Measurements from ENCODE around the gene PNPLA7. TPM values are rescaled to one million over a fixed set of nuclear protein-coding genes. Genes with fewer than 3 reads are reported as not detected.

PNPLA7 gene
- total and polyA plus RNA-seq, 2 of the 4 experiments (the other 2 are of a cell fraction) = under 0.01 to 0.89 TPM

- in situ Hi-C loops (cut with MboI; ENCODE audit: low sequenced_read_pairs) (no loop called here), dilution Hi-C loops (cut with HindIII; ENCODE audit: low sequenced_read_pairs, unreplicated experiment) (no loop called here), intact Hi-C loops (cut with micrococcal nuclease) (no loop called here)
- H3K79me1 ChIP-seq (ENCODE audit: low read depth in 1 of 2, low read length in 2 of 2) = no peaks in the 10 kb centered on the region
- 94% methylated on average over 6 of the region's 16 CpGs; no CpG with 5 or more reads in 1 of the 2 experiments for WGBS, 2 experiments (ENCODE audit: extremely low coverage in 2 of 2, insufficient read length in 1 of 2)
- no peak overlapping the region for H2AK9ac ChIP-seq (replicated peaks; ENCODE audit: low read depth, low read length, poor library complexity)
- H4K91ac ChIP-seq (ENCODE audit: insufficient read depth, low read depth, low read length) = no peak overlapping the region
- H3K4me1 ChIP-seq (ENCODE audit: control insufficient read depth, insufficient read depth, low read length) = no peaks in the 10 kb centered on the region
- H2BK120ac ChIP-seq (ENCODE audit: low read depth, low read length) = no peak overlapping the region
- ChIA-PET CTCF (no interaction called here), POLR2A (ENCODE audit: unreplicated experiment) (no interaction called here)
- no peak overlapping the region for H3K18ac ChIP-seq (ENCODE audit: low read depth, low read length)
- H3K23ac ChIP-seq (ENCODE audit: low read depth, low read length) = no peak overlapping the region
- H4K5ac ChIP-seq (ENCODE audit: low read depth, low read length) = no peak overlapping the region
- no peak for ATAC-seq (ENCODE audit: low read depth)
- TF ChIP-seq POLR2A (IDR thresholded peaks at IDR 0.05; ENCODE audit: low read depth, low read length) = no peak
- TF ChIP-seq RCOR1 (IDR thresholded peaks at IDR 0.05; ENCODE audit: insufficient replicate concordance, low read length) = no peak
- no peak for TF ChIP-seq SMC3 (IDR thresholded peaks at IDR 0.05; ENCODE audit: low read depth, low read length)
- no peak for TF ChIP-seq FOS (IDR thresholded peaks at IDR 0.05; ENCODE audit: low read depth, low read length)
- TF ChIP-seq, protein P1, sequence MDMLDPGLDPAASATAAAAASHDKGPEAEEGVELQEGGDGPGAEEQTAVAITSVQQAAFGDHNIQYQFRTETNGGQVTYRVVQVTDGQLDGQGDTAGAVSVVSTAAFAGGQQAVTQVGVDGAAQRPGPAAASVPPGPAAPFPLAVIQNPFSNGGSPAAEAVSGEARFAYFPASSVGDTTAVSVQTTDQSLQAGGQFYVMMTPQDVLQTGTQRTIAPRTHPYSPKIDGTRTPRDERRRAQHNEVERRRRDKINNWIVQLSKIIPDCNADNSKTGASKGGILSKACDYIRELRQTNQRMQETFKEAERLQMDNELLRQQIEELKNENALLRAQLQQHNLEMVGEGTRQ (IDR thresholded peaks at IDR 0.05; ENCODE audit: low read depth, low read length) = no peak
- TF ChIP-seq RAD21 (IDR thresholded peaks at IDR 0.05; ENCODE audit: low read length) = no peak
- TF ChIP-seq NFE2L2 (IDR thresholded peaks at IDR 0.05; ENCODE audit: low read depth, low read length) = no peak
- no peak for TF ChIP-seq MAZ (IDR thresholded peaks at IDR 0.05; ENCODE audit: borderline replicate concordance, low read depth, low read length)
- TF ChIP-seq RFX5 (IDR thresholded peaks at IDR 0.05; ENCODE audit: low read depth, low read length) = no peak
- TF ChIP-seq BHLHE40 (IDR thresholded peaks at IDR 0.05; ENCODE audit: low read depth, low read length) = no peak
- no peak for TF ChIP-seq ELK1 (IDR thresholded peaks at IDR 0.05; ENCODE audit: borderline replicate concordance, low read depth, low read length)
- TF ChIP-seq, protein P2, sequence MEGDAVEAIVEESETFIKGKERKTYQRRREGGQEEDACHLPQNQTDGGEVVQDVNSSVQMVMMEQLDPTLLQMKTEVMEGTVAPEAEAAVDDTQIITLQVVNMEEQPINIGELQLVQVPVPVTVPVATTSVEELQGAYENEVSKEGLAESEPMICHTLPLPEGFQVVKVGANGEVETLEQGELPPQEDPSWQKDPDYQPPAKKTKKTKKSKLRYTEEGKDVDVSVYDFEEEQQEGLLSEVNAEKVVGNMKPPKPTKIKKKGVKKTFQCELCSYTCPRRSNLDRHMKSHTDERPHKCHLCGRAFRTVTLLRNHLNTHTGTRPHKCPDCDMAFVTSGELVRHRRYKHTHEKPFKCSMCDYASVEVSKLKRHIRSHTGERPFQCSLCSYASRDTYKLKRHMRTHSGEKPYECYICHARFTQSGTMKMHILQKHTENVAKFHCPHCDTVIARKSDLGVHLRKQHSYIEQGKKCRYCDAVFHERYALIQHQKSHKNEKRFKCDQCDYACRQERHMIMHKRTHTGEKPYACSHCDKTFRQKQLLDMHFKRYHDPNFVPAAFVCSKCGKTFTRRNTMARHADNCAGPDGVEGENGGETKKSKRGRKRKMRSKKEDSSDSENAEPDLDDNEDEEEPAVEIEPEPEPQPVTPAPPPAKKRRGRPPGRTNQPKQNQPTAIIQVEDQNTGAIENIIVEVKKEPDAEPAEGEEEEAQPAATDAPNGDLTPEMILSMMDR (conservative IDR thresholded peaks at IDR 0.05; ENCODE audit: low read depth, low read length) = no peak
- no peak for TF ChIP-seq CHD1 (IDR thresholded peaks at IDR 0.05; ENCODE audit: low read depth, low read length)
- TF ChIP-seq CEBPB (IDR thresholded peaks at IDR 0.05; ENCODE audit: low read depth, low read length) = no peak
- TF ChIP-seq MXI1 (IDR thresholded peaks at IDR 0.05; ENCODE audit: borderline replicate concordance, low read depth, low read length) = no peak
- no peak for TF ChIP-seq MAFK (IDR thresholded peaks at IDR 0.05; ENCODE audit: low read depth, low read length)
- H2BK15ac ChIP-seq (ENCODE audit: low read depth, low read length) = no peak overlapping the region
- H3K27me3 ChIP-seq (ENCODE audit: control insufficient read depth, insufficient read depth, low read length) = peaks cover 2% of the 10 kb centered on the region; the same call in 1 of the 2 replicates
- H2AK5ac ChIP-seq (ENCODE audit: low read depth, low read length) = no peak overlapping the region
- H4K20me1 ChIP-seq (ENCODE audit: insufficient read depth, low read length) = no peaks in the 10 kb centered on the region
- DNase-seq = no peak
- H3K9me3 ChIP-seq (ENCODE audit: control insufficient read depth, insufficient read depth, low read length) = no peaks in the 10 kb centered on the region; the same call in 1 of the 2 replicates
- H2BK20ac ChIP-seq (ENCODE audit: low read depth, low read length) = no peak overlapping the region
- H3K4me2 ChIP-seq (ENCODE audit: low read depth, low read length) = no peak overlapping the region
- H3K14ac ChIP-seq (replicated peaks; ENCODE audit: low read depth, low read length) = no peak overlapping the region
- H4K8ac ChIP-seq (ENCODE audit: low read depth in 2 of 2, low read length in 2 of 2) = no peak overlapping the region
- H3K9ac ChIP-seq (ENCODE audit: low read depth, low read length) = no peak overlapping the region
- no peaks in the 10 kb centered on the region for H3K36me3 ChIP-seq (ENCODE audit: control insufficient read depth, insufficient read depth, low read length)
- H2BK5ac ChIP-seq (ENCODE audit: low read depth, low read length, poor library complexity, severe bottlenecking) = no peak overlapping the region
- H3K9me1 ChIP-seq (ENCODE audit: insufficient read depth, low read length) = no peaks in the 10 kb centered on the region
- BruUV-seq (replicated peaks) = no TSS peak
- no peak overlapping the region for H3K27ac ChIP-seq (ENCODE audit: insufficient read depth, low read length)
- no peak overlapping the region for H3K56ac ChIP-seq (ENCODE audit: extremely low read depth, insufficient read depth, low read length)
- H2AFZ ChIP-seq (replicated peaks; ENCODE audit: low read length, poor library complexity) = peak overlapping the region; percentile 1
- no peak overlapping the region for H3K4ac ChIP-seq (ENCODE audit: low read depth, low read length)
- no peak overlapping the region for H3K4me3 ChIP-seq (ENCODE audit: insufficient read depth, low read depth, low read length)
These were observed 51.5 kb downstream of the PNPLA7 start for GRCh38 chr9:137498720-137499150.

All from IMR-90 (cell line).